Epithelial cell of proximal tubule (primary cell): ENCODE data around the gene NDUFB2. TPM values are rescaled to one million over a fixed set of nuclear protein-coding genes. Genes with fewer than 3 reads are reported as not detected.
"Not testable (repeated sequence)": the region's sequence is repeated elsewhere in the genome, so short reads cannot be mapped to it uniquely, and the experiment has no call there.

Experiments
- DNase-seq: peaks from one replicate; pipeline ENCODE4 v3.0.0-alpha.2; 2011; ENCODE audit warnings: low read depth
- H3K4me3 ChIP-seq: 2 replicates; pipeline ENCODE4 v1.5.1; 2011; ENCODE audit warnings: low read depth, mild to moderate bottlenecking, low read length
- CTCF ChIP-seq: conservative IDR thresholded peaks from 2 replicates; pipeline ENCODE4 v1.5.1; 2012; ENCODE audit warnings: low read depth, mild to moderate bottlenecking, low read length
- total RNA-seq: library from RNA; depleted of rRNA; stranded (reverse); fragments of >200 nt; gene quantifications from 2 replicates; pipeline ENCODE4 v1.2.3, GENCODE V29; 2015

NDUFB2 gene
- total RNA-seq, 1 donor from 2014 or later: 531 TPM

- DNase-seq: no peak
- TF ChIP-seq CTCF: no peak
- no peak overlapping the region for H3K4me3 ChIP-seq
These were observed 7.7 kb downstream of the NDUFB2 start for GRCh38 chr7:140704205-140704604.

- TF ChIP-seq CTCF: no peak
- no peak for DNase-seq
- no peak overlapping the region for H3K4me3 ChIP-seq
These were observed 10.6 kb downstream of the NDUFB2 start for GRCh38 chr7:140707132-140707531.

GRCh38 chr7:140708764-140709163 lies 12.3 kb downstream of the NDUFB2 start:
- not testable (repeated sequence) for H3K4me3 ChIP-seq, DNase-seq

GRCh38 chr7:140712392-140712791 lies 15.9 kb downstream of the NDUFB2 start:
- not testable (repeated sequence) for H3K4me3 ChIP-seq, DNase-seq

GRCh38 chr7:140714331-140715040 lies 18.0 kb downstream of the NDUFB2 start:
- no peak for DNase-seq
- H3K4me3 ChIP-seq: no peak overlapping the region
- TF ChIP-seq CTCF: no peak

- no peak for DNase-seq
- no peak for TF ChIP-seq CTCF
- H3K4me3 ChIP-seq: no peak overlapping the region
These were observed 23.2 kb downstream of the NDUFB2 start for GRCh38 chr7:140719721-140720120.

- TF ChIP-seq CTCF: no peak
- DNase-seq: peak; percentile 73
- no peak overlapping the region for H3K4me3 ChIP-seq
These were observed 25.7 kb downstream of the NDUFB2 start for GRCh38 chr7:140722254-140722653.

GRCh38 chr7:140723006-140723405 lies 26.5 kb downstream of the NDUFB2 start:
- TF ChIP-seq CTCF: no peak
- no peak for DNase-seq
- no peak overlapping the region for H3K4me3 ChIP-seq
